Measurements from ENCODE around the gene ZEB2.

The ZEB2 gene

DNA sequence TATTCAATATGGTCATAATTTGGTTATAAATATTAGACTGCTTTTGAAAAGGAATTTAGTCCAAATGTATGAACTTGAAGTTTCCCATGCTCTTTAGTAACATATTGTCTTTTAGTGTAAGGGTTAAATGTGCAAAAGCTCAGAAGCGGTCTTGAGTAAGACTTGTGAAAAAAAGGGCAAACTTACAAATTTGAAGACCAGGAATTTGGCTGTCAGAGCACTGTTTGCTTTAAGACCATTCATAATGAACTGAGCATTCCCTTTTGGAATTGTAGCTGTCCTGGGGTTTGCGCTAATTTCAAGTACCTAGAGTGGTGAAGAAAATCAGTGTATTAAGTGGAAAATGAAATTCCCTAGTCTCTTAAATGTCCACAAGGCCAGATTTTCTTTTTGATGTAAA lies 6.9 kb upstream of the ZEB2 start:
- no peak for DNase-seq

DNA sequence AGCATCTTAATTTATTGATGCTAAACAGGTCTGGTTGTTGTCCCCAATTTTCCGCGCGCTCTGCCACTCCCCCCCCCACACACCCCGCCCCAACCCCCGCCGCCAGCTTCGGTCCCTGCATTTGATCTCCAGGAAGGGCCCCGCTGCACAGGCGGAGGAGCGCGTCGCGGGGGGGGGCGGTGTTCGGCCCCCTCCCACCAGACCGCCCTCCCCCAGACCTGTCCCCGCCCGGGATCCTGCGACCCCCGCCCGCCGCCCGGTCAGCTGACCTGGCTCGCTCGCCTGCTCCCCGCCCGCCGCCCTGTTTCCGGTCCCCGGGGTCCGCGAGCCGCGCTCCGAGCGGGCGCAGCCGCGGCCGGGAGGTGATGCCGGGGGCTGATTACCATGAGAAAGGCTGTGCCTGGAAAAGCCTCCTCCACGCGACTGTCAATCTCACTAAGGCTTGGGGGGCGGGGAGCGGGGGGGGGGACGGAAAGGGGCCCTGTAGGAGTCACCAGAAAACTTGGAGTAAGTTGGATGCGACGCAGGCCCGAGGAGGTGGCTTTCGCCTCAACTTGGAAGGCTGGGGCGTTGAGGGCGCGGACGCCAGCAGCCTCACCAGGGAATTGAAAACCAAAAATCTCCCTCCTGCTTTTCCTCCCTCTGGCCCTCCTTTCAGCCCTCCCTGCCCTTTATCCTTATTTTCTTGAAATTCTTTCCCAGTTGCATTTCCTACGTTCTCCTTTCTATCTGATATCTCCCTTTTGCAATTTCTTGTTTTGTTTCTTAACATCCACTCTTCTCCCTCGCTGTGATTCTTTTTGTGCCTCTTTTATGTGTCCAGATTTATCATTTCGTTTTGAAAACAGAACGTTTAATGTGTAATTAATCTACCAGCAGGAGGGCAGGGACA lies 4.4 kb upstream of the ZEB2 start:
- no peak for DNase-seq

DNA sequence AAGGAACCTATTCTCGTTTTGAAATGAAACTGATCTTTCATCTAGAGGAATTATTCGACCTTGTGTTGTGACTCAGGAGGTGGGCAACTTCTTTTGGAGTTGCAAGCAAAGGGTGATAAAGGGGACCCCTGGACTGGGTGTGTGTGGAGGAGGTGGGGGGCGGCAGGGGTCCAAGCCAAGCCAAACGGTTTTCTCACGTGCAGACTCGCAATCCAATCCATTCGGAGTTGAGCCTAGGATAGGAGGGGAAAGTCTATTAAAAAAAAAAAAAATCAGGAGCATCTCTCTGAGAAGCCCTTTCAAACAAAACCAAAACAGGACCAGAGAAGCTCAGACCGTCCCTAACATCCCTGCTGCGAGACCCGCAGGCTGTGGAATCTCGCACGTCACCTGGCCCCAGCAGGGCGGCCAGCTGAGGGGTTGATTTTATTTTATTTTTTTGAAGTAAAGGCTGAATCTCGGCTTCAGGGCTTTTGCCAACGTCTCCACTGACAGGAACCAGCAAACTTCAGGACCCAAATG lies 3.7 kb upstream of the ZEB2 start:
- DNase-seq = no peak

GRCh38 chr2:144522897-144523595 lies 3.1 kb upstream of the ZEB2 start:
- no peak for DNase-seq

DNA sequence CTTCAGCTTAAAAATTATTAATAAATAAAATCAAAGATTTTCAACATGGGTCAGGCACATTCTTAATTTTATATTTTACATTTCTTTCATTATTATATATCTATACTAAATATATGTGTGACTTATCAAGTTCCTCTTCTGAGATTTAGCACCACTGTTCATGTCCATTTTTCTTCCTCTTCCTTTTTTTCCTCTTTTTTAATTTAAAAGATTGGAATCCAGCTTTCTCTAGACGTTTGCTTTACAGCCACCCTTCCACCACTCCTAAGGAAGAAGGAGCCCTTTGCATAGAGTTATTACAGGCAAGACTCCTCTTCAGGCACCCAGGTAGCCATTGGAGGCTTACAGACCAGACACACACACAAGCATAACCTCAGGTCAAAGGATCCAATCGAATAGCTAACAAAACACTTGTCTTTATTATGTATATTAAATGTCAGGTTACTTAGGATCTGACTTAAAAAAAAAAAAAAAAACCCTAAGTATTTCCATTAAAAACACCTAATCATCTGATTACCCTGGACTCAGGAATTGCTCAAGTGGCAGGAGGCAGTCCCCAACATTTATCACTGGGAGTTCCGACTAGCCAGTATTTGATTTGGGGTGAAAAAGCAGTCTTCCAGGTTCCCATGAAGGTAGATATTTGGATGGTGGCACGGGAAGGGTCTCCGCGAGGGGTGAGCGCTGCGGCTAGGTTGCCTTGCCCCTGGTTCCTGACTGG lies 2.4 kb upstream of the ZEB2 start:
- DNase-seq = no peak

DNA sequence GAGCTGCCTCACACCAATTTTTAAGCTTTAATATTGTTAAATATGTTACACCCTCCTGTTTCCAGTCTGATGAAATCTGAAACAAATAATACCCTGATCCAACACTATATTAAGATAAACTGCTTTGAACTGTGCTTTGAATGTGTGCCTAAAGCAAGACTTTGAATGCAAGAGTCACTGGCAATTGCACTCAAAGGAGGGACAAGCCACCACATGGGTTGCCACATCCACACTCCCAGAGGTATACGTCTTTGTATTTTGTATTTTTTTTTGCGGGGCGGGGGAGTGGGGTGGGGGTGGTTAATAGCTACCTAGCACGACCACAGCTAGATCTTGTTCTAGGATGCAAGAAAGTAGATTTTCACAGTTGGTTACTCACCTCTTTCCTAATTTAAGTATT lies 1.8 kb upstream of the ZEB2 start:
- no peak for DNase-seq

DNA sequence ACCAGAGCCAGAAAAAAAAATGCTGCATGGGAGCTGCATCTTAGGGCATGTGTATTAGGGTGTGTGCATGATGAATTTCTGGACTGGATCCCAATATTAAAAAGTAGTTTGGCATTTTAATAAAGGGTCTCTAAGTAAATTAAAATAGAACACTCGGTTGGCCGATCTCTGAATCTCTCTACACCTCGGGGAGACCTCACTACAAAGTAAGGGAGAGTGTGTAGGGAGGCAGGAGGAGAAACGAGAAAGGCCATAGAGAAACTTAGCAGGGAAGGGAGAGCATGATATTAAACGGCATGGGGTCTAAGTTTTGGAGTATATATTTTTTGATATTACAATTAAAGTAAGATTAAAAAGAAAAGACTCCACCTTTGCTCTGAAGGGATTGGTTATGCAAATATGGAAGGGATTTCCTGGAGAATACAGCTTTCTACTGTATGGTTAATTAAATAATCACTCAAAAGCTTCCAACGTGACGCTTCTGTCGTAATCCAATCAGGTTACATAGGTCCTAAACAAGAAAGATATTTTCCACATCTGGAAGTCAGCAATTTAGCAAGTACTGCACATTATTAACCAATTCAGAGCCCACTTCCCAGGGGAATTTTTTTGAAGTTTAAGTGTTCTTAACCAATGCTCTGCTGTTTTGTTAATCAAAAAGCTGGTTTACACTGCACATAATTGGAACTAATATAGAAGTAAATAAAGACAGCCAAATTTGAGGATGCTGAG lies 1.0 kb upstream of the ZEB2 start:
- no peak for DNase-seq

GRCh38 chr2:144519597-144519933 lies 354 bp downstream of the ZEB2 start:
- no peak for DNase-seq

DNA sequence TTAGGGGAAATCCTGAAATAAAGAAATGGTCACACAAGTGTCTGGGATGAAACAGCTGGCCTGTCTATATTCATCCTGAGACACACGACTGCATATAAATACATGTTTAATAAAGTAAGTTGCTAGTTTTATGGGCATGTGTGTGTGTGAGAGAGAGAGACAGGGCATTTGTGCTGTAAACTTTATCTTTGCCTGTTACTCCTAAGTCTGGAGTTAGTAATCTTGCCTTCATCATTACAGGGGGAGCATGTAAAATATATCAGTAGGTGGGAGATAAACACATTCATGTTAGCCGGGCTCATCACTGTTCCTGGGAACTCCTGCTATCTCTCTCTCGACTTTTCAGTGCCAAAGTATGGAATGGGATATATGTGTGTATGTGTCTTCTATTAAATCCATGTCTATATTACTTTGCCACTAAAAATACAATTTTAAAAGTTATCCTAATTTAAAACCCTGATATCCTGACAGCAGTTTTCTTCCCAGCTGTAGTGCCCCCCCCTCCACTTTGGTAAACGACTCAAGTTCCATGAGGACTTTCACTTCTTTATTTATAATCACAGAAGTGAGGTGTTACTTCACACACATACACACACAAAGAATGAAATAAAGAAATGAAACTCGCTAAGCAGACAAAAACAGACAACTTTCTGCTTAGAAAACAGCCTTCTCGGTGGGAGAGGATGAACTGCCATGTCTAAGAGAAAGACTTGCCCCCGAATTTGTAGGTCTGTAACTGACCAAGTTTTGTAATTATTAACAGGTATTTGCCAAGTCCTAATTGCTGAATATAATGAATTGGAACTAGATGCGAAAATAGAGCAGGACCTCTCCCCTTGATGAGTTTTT lies 947 bp downstream of the ZEB2 start:
- DNase-seq = no peak

DNA sequence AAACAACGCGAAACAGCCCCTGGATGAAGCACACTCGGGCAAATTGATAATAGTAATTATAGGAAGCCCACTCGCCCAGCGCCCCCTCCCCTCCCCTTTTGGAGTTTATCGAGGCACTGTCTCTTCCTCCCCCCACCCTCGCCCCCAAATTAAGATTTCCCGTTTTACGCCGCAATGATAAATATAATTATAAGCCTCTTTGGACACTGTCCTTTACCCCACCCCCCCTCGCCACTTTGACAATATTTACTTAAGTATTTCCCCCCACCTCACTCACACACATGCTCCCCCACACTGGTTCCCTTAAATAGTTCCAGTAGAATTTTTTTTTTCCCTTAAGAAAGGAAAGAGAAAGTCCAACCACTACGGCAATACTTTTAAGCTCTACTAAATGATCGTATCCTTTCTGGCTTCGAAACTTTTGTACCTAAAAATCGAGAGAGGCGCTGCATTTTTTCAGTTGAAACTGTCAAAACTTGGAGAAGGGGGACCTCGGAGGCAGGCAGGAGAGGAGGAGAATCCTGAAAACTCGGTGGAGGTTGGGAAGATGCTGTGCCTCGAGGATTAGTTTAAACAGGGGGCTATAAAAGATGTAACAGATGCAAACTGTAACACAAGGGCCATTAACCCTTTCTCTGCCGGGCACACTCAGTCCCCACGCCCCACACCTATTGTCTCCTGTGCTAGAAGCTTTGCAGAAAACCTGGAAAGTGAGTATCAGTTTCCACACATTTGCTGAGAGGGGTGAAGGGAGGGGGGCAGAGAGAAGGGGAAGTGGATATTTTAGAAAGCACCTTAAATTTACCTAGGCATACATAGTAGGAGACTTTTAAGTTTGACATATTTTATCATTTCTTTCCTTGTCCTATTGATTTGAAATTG lies 1.8 kb downstream of the ZEB2 start:
- DNase-seq = no peak

DNA sequence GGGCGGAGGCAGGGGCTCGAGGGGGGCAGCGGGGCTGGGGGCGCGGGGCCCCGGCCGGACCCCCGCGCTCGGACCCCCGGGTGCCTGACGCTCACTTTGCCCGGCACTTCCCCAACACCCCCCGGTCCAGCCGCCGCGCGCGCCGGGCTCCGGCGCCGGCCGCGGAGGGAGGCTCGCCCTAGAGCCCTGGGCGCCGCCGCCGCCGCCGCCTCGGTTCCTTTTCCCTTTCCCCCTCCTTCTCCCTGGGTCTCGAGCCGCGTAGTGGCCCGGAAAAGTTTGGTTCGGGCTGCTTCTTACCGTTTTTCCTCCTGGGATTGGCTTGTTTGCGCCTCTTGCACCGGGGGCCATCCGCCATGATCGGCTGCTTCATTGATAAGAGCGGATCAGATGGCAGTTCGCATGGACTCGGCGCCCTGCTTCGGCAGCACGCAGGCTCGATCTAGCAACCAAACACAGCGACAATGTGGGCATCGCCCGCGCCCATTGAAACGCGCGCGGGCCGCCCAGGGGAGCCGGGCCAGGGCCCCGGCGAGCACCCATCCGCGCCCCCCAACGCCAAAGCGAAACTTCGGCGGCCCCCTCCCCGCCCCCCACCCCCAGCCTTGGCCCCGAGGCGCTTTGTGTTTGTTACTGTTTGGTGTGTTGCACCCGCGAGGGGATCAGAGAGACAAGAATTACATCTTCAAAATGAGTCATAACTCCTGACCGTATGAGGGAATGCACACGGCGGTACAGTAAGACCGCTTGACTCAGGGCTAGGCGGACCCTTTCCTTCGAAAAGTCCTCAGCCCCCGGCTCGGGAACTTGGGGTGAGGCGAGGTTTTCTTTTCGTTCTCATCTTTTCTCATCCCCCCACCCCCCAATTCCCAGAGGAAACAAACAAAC lies 2.7 kb downstream of the ZEB2 start:
- DNase-seq = peak; percentile 73

DNA sequence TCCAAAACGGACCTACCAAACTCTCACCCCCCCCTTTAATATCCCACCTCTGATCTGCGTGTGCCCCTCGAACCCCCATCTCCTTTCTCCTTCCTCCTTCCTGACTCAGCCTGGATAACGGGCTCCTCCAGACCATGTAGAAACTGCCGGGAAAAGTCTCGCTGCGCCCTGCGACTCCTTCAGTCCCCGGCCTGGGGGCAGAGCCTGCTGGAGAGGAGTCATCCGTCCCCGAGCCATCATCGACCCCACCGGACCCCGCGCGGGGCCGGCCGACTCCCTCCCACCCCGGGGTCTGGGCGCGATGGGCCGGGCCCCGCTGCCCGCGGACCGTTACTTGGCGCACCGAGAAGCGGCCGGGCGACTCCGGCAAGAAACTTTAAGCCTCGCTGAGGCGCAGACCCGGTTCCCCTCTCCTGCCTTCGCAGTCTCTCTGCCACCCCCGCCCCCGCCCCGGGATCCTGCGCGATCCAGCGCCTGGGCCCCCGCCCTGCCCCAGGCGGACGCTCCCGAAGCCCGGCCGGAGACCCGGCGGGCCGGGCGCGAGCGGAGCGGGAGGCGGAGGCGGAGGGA lies 3.4 kb downstream of the ZEB2 start:
- no peak for DNase-seq

- peak; percentile 38 for DNase-seq
Observed at GRCh38 chr2:144515696-144516410, 4.1 kb downstream of the ZEB2 start.

DNA sequence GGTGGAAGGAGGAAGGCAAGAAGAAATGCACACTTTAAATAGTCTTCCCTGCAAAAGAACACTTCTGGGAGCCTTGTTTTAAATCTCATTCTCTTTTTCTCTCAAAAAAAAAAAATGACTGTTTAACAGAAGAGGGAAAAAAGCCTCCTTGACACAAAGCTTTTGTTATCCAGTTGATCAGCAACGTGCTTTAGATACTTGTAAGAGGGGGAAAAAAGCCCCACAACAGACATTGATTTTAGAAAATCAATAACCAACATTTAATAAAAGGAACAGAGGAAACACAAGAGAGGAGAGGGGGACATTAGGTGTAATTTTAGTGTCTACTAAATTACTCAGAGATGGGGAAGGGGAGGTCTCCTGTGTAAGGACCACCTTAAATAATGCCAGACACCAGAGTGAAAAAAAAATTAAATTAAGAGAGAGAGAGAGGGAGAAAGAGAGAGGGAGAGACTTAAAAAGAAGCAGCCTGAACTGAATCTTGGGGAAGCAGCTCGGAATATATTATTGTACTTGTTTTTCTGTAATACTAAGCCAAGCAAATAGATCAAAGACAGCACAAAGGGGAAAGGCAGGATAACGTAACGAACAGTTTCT lies 4.7 kb downstream of the ZEB2 start:
- DNase-seq = no peak

DNA sequence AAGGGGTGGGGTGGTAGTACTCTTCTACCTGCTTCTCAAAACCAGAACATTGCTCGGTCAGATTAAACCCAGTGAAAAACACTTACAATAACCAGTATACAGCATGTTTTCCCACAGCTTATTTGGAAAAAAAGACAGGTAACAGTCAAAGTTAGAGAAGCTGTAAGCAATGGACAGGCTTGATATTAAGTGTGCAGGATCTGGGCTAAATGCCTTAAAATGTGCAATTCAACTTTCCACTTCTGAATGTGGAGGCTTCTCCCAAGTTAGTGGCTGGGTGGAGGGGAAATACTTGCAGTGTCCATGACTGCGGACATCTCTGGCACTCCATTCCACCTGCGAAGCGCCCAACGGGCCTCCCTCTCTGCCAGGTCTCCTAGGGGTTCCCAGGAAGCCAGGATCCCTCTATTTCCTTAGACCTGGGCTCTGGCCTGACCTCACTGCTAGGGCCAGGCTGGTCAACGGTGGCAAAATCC lies 5.3 kb downstream of the ZEB2 start:
- DNase-seq = no peak

- no peak for DNase-seq
Observed at GRCh38 chr2:144513388-144514101, 6.4 kb downstream of the ZEB2 start.

DNA sequence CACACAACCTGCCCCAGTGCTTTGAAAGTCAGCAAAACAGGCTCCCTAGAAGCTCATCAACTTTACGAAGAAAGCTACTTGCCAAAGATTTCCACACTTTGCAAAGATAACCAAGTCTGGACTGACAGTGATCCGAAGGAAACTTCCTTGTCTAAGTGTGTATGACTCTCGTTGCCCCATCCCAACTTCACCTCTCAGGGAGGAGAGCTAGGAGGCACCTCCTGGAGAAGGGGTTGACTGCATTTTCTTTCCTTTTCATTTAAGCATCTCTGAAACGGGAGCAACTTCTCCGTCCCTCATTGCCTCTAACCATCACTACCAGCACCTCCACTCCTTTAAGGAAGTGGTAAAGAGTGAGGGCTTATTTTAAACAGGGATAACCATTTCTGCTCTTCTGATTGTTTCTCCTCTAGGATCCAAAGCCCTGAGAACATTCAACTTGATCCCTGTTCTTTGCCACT lies 7.0 kb downstream of the ZEB2 start:
- DNase-seq = no peak
